ENCODE data around the gene ZSWIM5.
"Not testable (repeated sequence)": the region's sequence is repeated elsewhere in the genome, so short reads cannot be mapped to it uniquely, and the experiment has no call there.

ZSWIM5 gene

DNA sequence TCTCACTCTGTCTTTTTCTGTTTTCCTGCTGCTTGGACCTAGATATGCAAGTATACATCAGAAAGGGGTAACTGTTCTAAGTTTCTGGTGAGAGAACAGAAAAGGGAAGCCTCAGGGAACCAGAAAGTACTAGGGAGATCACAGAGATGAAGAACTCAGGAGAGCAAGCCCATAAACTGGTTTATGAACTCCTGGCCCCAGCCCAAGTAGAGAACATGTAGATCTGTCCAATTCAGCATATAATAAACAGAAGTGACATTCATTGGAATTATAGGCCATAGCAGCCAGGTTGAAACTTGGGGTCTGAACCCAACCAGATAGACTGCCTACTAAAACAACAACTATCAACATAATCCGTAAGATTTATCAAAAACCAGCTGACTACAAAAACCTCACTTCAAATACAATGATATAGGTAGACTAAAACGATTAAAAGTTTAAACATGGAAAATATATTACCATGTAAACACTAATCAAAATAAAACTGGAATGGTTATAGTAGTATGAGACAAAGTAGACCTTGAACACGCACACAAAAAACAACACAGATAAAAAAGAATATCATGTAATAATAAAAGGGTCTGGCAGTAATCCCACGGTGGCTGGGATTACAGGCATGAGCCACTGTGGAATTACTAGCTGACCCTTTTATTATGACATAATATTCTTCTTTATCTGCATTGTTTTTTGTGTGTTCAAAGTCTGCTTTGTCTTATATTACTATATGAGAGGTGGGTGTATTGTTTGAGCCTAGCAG lies 65.0 kb downstream of the ZSWIM5 start:
- DNase-seq (ENCODE audit: low spot score): no peak

DNA sequence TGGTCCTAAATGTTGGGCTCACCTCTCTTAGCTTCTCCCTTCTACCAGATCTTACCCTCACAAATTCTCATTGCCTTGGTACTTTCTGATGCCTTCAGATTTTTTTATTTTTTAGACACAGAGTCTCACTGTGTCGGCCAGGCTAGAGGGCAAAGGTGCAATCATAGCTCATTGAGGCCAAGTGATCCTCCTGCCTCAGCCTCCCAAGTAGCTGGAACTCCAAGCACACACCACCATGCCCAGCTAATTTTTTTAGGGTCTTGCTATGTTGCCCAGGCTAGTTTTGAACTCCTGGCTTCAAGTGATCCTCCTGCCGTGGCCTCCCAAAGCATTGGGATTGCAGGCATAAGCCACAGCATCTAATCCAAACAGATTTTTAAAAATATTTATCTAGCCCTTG lies 69.4 kb downstream of the ZSWIM5 start:
- no peak for DNase-seq (ENCODE audit: low spot score)

DNA sequence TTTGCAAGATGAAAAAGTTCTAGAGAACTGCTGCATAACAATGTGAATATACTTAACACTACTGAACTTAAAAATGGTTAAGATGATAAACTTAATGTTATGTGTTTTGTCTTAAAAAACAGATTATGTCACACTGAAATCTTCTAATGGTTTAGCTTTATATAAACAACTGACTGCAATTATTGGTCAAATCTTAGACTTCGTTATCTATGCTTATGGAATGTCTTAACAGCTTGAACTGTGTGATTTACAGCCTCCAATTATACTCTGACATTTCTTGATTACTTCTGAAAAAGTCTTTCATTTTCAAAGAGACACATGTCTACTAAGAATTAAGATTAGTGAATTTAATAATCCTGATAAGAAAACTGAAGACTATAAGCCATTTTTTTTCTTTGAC lies 71.1 kb downstream of the ZSWIM5 start:
- DNase-seq (ENCODE audit: low spot score): no peak

DNA sequence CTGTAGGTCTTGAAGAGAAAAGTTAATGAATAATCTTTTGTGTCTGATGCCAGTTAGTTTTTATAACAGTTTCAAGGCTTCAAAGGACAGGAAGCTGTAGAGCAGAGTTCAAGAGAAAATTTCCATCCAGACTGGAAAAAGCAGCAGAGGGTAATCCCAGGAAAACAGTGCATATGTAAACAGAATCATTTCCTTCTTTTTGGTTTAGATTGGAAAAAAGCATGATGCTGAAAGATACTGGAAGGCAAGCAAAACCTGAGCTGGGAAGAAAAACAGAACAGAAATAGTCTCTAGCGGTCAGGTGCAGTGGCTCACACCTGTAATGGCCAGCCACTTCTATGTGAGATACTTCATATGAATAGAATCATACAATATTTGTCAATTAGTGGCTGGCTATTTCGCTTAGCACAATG lies 71.9 kb downstream of the ZSWIM5 start:
- DNase-seq (ENCODE audit: low spot score): no peak

DNA sequence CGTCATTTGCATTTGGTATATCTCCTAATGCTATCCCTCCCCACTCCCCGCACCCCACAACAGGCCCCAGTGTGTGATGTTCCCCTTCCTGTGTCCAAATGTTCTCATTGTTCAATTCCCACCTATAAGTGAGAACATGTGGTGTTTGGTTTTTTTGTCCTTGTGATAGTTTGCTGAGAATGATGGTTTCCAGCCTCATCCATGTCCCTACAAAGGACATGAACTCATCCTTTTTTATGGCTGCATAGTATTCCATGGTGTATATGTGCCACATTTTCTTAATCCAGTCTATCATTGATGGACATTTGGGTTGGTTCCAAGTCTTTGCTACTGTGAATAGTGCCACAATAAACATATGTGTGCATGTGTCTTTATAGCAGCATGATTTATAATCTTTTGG lies 73.7 kb downstream of the ZSWIM5 start:
- DNase-seq (ENCODE audit: low spot score): not testable (repeated sequence)

DNA sequence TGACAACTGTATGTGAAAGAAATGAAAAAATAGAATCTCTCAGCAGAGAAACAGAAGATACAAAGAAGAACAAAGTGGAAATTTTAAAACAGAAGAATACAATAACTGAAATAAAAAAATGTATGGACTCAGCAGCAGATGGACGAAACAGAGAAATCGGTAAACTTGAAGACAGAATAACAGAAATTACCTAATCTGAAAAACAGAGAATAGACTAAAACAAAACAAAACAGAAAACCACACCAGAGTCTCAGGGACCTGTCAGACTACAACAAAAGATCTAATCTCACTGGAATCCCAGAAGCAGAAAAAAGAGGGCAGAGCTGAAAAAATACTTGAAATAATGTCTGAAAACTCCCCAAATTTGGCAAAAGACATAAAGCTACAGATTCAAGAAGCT lies 83.0 kb downstream of the ZSWIM5 start:
- DNase-seq (ENCODE audit: low spot score): no peak

DNA sequence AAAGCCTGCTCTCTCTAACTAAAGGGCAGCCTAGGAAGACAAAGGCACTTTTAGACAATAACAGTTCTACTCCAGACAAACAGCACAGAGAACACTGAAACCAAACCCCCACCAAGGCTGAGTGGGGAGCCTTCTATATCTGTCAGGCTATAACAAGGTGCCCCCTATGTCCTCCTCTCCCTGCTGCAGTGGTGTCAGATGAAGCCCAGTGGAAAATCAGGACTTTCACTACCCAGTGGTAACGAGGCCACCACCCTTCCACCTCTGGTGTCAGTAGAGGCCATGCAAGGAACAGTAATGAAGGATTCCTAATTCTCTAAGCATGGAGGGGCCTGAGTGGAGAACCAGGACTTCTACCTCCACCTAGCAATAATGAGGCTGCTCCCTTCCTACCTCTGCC lies 83.7 kb downstream of the ZSWIM5 start:
- DNase-seq (ENCODE audit: low spot score): no peak

DNA sequence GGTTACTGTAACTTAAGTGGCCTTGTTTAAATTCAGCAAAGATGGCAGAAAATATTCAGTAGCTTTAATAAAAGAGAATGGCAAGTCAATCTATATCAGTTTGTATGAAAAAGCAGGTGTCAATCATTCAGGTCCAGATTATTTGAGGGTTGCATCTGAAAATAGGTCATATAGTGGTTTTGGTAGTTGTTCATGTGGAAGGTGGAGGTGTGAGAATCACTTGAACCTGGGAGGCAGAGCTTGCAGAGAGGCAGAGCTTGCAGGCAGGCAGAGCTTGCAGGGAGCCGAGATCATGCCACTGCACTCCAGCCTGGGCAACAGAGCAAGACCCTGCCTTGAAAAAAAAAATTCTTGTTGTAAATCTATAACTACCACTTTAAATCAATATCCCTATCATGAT lies 88.6 kb downstream of the ZSWIM5 start:
- no peak for DNase-seq (ENCODE audit: low spot score)

DNA sequence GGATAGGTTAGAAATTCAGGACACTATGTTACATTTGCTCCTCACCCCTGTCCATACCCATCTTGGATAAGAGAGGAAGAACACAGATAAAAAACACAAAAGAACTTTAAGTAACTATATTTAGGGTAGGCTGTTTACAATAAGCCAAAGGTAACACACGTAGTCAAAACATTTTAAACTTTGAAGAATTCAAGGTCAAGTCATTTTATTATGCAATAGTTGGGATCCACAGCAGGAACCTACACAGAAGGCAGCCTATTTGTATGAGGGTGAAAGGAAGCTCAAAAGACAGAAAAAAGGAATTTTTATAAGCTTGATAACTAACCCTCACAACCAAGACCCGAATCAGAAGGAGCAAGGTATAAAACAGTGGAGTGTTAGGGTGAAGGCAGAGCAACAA lies 89.6 kb downstream of the ZSWIM5 start:
- DNase-seq (ENCODE audit: low spot score): no peak

DNA sequence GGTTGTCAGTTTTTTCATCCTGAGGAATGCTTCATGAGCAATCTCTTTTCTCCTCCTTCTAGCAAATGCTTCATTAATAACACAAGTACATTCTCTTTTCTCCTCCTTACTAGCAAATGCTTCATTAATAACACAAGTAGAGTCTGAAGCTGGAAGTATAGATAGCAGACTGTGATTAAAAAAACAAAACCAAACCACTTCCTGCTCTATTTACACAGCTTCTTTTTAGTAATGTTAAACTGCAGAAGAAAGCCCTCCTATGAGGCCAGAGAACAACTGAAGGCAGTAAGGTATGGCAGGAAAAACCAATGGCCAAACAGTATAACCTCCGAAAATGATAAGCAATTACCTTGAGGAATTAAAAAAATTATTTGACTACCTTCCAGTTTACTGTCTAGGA lies 90.1 kb downstream of the ZSWIM5 start:
- DNase-seq (ENCODE audit: low spot score): no peak

DNA sequence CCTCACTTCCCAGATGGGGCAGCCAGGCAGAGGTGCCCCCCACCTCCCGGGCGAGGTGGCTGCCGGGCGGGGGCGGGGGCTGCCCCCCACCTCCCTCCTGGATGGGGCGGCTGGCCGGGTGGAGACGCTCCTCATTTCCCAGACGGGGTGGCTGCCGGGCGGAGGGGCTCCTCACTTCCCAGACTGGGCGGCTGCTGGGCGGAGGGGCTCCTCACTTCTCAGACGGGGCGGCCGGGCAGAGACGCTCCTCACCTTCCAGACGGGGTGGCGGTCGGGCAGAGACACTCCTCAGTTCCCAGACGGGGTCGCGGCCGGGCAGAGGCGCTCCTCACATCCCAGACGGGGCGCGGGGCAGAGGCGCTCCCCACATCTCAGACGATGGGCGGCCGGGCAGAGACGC lies 91.2 kb downstream of the ZSWIM5 start:
- DNase-seq (ENCODE audit: low spot score): not testable (repeated sequence)

DNA sequence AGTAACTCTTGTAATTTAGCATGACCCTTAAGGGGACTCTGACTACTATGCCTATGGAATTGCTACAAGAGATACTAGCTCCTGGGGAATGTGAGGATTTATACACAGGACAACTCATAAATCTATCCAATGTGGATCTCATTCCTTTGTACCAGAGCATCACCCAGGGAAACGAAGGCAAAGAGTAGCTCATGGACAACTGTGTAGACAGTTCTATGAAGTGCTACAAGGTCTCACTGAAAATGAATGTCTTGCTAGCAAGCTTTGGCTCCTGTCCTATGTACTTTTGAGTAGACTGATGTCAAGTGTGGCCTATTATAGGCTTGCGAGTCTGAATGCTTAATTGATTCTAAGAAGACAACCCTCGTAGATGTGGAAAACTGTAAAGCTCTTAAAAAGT lies 93.7 kb downstream of the ZSWIM5 start:
- no peak for DNase-seq (ENCODE audit: low spot score)

DNA sequence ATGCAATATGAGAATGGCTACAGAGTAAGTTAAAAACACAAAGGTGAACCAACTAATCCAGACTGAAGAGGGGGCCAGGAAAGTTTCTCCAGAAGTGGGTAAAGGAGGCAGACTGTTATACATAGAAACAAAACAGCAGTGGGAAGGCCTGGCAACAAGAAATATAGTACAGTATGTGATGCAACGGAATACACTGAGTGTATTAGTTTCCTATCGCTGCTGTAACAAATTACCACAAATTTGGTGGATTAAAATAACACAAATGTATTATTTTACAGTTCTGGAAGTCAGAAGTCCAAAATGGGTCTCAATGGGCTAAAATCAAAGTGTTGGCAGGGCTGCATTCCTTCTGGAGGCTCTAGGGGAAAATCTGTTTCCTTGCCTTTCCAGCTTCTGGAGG lies 95.2 kb downstream of the ZSWIM5 start:
- no peak for DNase-seq (ENCODE audit: low spot score)

DNA sequence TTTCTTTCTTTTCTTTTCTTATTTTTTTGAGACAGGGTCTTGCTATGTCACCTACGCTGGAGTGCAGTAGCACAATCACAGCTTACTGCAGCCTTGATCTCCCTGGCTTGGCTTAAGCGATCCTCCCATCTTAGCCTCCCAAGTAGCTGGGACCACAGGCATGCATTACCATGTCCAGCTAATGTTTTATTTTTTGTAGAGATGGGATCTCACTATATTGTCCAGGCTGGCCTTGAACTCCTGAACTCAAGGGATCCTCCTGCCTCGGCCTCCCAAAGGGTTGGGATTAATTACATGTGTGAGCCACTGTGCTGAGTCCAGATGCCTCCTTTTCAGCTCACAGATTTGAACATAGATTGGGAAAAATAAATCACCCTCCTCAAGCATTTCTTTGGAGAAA lies 98.6 kb downstream of the ZSWIM5 start:
- DNase-seq (ENCODE audit: low spot score): no peak

DNA sequence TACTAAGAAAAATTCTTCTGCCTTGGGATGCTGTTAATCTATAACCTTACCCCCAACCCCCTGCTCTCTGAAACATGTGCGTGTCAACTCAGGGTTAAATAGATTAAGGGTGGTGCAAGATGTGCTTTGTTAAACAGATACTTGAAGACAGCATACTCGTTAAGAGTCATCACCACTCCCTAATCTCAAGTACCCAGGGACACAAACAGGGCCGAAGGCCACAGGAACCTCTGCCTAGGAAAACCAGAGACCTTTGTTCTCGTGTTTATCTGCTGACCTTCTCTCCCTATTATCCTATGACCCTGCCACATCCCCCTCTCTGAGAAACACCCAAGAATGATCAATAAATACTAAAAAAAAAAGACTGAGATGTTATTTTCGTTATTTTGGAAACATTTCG lies 99.5 kb downstream of the ZSWIM5 start:
- not testable (repeated sequence) for DNase-seq (ENCODE audit: low spot score)

DNA sequence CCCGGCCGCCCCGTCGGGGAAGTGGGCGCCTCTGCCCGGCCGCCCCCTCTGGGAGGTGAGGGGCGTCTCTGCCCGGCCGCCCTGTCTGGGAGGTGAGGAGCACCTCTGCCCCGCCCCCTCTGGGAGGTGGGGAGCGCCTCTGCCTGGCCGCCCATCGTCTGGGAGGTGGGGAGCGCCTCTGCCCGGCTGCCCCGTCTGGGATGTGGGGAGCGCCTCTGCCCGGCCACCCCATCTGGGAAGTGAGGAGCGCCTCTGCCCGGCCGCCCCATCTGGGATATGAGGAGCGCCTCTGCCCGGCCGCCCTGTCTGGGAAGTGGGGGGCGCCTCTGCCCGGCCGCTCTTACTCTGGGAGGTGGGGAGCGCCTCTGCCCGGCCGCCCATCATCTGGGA lies 100.3 kb downstream of the ZSWIM5 start:
- DNase-seq (ENCODE audit: low spot score): not testable (repeated sequence)

DNA sequence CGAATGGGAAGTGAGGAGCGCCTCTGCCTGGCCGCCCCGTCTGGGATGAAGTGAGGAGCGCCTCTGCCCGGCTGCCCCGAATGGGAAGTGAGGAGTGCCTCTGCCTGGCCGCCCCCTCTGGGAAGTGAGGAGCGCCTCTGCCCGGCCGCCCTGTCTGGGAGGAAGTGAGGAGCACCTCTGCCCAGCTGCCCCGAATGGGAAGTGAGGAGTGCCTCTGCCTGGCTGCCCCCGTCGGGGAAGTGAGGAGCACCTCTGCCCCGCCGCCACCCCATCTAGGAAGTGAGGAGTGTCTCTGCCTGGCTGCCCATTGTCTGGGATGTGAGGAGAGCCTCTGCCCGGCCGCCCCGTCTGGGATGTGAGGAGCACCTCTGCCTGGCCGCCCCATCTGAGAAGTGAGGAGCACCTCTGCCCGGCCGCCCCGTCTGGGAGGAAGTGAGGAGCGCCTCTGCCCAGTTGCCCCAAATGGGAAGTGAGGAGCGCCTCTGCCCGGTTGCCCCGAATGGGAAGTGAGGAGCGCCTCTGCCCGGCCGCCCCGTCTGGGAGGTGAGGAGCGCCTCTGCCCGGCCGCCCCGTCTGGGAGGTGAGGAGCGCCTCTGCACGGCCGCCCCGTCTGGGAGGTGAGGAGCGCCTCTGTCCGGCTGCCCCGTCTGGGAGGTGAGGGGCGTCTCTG lies 100.8 kb downstream of the ZSWIM5 start:
- DNase-seq (ENCODE audit: low spot score): not testable (repeated sequence)

DNA sequence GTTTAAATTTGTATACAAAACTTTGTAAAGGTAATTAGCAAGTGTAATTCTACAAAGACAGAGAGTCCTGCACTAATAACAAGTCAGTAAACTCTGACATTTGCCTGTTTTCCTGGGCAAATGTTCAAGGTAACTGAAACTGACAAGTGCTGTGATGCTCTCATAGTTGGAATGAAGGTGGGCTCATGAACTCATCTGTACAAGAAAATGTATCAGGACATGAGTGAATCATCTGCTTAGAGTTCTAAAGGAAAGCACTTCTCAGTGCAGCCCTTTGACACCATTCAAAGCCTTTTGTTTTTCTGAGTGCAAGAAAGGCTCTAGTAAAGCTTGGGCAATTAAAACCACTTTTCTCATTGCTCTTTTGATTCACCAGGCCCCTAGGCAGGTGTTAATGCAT lies 102.9 kb downstream of the ZSWIM5 start:
- DNase-seq (ENCODE audit: low spot score): no peak

DNA sequence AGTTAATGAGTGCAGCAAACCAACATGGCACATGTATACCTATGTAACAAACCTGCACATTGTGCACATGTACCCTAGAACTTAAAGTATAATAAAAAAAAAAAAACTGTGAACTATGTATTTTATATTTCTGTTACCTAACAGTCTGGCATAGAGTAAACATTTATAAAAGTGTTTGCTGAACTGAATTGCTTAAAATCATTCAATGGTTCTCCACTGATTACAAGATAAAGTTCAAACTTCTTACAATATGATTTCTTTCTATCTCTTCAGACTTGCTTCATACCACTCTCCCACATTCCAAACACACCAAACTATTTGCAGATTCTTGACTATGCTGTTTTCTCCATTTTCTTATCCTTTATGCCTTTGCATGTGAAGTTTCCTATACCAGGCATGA lies 104.5 kb downstream of the ZSWIM5 start:
- DNase-seq (ENCODE audit: low spot score): no peak

DNA sequence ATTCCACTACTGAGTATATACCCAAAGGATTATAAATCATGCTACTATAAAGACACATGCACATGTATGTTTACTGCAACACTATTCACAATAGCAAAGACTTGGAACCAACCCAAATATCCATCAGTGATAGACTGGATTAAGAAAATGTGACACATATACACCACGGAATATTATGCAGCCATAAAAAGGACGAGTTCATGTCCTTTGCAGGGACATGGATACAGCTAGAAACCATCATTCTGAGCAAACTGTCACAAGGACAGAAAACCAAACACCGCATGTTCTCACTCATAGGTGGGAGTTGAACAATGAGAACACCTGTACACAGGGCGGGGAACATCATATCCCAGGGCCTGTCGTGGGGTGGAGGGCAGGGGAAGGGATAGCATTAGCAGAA lies 104.9 kb downstream of the ZSWIM5 start:
- not testable (repeated sequence) for DNase-seq (ENCODE audit: low spot score)

DNA sequence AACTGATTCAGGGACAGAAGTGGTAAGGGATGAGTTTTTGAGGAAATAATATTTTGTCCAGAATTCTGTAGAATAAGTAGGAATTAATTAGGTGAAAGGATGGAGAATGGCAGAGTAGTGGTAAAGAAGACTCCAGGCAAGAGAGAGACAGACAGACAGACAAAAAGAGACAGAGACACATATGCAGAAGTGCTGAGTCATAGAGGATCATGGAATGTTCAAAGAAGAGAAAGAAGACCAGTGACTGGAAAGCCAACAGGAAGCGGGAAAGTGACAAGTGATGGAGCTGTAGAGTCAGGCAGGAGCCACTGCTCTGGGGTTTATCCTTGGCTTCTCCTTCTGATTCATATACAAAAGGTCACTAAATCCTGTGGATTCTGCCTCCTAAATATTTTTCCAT lies 108.5 kb downstream of the ZSWIM5 start:
- no peak for DNase-seq (ENCODE audit: low spot score)

DNA sequence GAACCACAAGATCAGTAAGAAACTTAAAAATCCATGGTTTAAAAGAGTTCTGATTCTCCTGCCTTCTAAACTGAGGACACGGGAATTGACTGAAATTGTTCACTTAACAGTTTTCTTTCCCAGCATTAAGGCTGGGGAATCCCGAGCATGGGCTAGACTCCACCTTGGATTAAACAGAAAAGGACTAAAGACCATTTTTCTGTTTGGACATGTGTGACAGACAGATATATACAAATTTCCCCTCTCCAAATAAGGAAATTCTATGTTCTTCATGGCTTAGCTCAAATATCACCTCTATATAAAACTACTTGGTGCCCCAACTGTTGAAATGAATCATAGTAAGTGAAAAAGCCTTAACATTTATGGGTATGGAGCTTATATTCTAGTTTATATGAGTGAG lies 109.3 kb downstream of the ZSWIM5 start:
- DNase-seq (ENCODE audit: low spot score): no peak

DNA sequence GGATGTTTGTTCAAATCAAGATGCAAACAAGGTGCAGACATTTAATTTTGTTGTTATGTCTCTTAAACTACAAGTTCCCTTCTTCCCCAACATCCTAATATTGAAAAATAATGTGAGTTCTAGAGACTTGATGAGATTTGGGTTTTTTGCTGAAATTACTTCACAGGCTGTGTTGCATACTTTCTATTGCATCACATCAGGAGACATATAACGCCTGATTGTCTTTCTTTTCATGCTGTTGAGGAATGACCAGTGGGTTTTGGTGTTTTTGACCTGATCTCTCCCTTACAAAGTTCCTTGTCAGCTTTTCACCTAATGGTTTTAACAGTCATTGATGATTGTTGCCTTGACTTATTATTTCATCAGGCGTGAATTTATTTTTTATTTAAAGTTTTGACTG lies 111.0 kb downstream of the ZSWIM5 start:
- DNase-seq (ENCODE audit: low spot score): no peak

DNA sequence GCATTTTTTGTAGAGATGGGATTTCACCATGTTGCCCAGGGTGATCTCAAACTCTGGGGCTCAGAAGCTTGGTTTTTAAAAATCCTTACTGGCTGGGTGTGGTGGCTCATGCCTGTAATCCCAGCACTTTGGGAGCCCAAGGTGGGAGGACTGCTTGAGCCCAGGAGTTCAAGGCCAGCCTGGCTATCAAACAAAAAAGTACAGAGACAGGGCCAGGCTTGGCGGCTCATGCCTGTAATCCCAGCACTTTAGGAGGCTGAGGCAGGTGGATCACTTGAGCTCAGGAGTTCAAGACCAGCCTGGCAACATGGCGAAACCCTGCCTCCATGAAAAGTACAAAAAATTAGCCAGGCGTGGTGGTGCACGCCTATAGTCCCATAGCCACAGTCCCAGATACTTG lies 112.0 kb downstream of the ZSWIM5 start:
- DNase-seq (ENCODE audit: low spot score): not testable (repeated sequence)

Measured in hematopoietic multipotent progenitor cell treated with erythropoietin and hydrocortisone succinate and interleukin-3 and kit ligand, for 15 days (in vitro differentiated cells).